Mucosa of descending colon (tissue), 3 donors: ENCODE measurements around the gene KSR1. TPM values are rescaled to one million over a fixed set of nuclear protein-coding genes. Genes with fewer than 3 reads are reported as not detected.

Experiments
- ATAC-seq: fragments of 200-7000 bp; cut with Tn5 transposase; one replicate; pipeline ENCODE4 v1.9.1; 2020; ENCODE audit warnings: mild to moderate bottlenecking, moderate library complexity
- DNase-seq, 3 donors: peaks; one replicate each; pipeline ENCODE4 v3.0.0-alpha.2; 2020
- H3K36me3 ChIP-seq: fragments of 200-600 bp; one replicate; pipeline ENCODE4 v1.8.0; 2021; ENCODE audit warnings: low read depth, mild to moderate bottlenecking
- H3K4me1 ChIP-seq: fragments of 200-600 bp; one replicate; pipeline ENCODE4 v1.8.0; 2021; ENCODE audit warnings: low read depth, mild to moderate bottlenecking
- H3K4me3 ChIP-seq: fragments of 200-600 bp; one replicate; pipeline ENCODE4 v1.8.0; 2021; ENCODE audit warnings: mild to moderate bottlenecking
- H3K9me3 ChIP-seq: fragments of 200-600 bp; one replicate; pipeline ENCODE4 v1.8.0; 2021; ENCODE audit warnings: mild to moderate bottlenecking
- CTCF ChIP-seq: fragments of 200-600 bp; IDR thresholded peaks from one replicate; pipeline ENCODE4 v1.8.0; 2022; ENCODE audit warnings: antibody characterized with exemption, mild to moderate bottlenecking
- intact Hi-C, 2 donors: fragments of 100-400 bp; cut with DNase I in 1 of 2; cut with micrococcal nuclease in 1 of 2; formaldehyde crosslinking; loops; one replicate each; pipeline versions ENCODE4 v1.11.0 to v1.11.1; 2022; cut with DNase I, micrococcal nuclease
- total RNA-seq, 3 donors: library from RNA; stranded (reverse); fragmentation: NEBNext Ultra II Directional in 2 of 3; extraction: Animal tissue kit (Norgen Biotek cat#: 25700) in 2 of 3; gene quantifications; one replicate each; pipeline versions ENCODE4 v1.2.1 to v1.2.4, GENCODE V29; 2021 to 2023
- donor health status: DM: no; HTN: no; CAD: no; lungs with moderate emphysema.
- donor health status: DM: no; HTN: no; CAD: no.
- donor health status: DM: no; HTN: yes; CAD: no.

Gene KSR1
- total RNA-seq, 3 donors from 2014 or later, result 20.5 to 50.4 (median 21.3) TPM

- Histone ChIP-seq H3K4me3 (no peak overlapping the region), H3K4me1 (peaks cover 9% of the 10 kb centered on the region), H3K9me3 (no peaks in the 10 kb centered on the region), H3K36me3 (no peaks in the 10 kb centered on the region)
- intact Hi-C loops, result loop anchor here in 1 of 2 donors (10.0 kb wide), 1 partner anchor 147 kb away; no protein-coding TSS in a partner anchor
- TF ChIP-seq CTCF, result no peak
- ATAC-seq, result no peak
- DNase-seq, result no peak
These were observed 1.1 kb downstream of the KSR1 start for GRCh38 chr17:27457360-27457715.

- H3K4me3 ChIP-seq, result no peak overlapping the region
- no peak for DNase-seq
- peaks cover 9% of the 10 kb centered on the region for H3K4me1 ChIP-seq
- TF ChIP-seq CTCF, result no peak
- no peaks in the 10 kb centered on the region for H3K9me3 ChIP-seq
- no peaks in the 10 kb centered on the region for H3K36me3 ChIP-seq
- no peak for ATAC-seq
- intact Hi-C loops, result loop anchor here in 1 of 2 donors (10.0 kb wide), 1 partner anchor 147 kb away; no protein-coding TSS in a partner anchor
These were observed 1.7 kb downstream of the KSR1 start for GRCh38 chr17:27457731-27458523.

DNA sequence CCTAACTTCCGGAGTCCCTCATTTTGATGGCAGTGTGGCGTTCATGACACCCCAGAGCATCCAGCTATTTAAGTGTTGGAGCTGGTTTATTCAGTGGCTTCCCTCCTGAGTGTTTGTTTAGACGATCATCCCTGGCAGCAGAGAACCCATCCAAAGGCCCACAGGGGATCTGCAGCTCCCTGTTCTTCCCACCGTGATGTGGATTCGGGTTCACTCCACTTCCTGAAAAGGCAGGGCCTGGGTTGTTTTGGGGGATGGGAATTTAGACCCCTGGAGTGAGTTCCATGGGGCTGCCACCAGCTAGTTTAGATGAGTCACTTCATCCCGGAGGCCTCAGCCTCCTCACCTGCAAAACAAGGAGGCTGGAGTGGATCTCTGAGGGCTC, 2.3 kb downstream of the KSR1 start:
- no peaks in the 10 kb centered on the region for H3K9me3 ChIP-seq
- no peak for TF ChIP-seq CTCF
- ATAC-seq (no peak), DNase-seq (no peak)
- no peaks in the 10 kb centered on the region for H3K36me3 ChIP-seq
- intact Hi-C loops, result loop anchor here in 1 of 2 donors (10.0 kb wide), 1 partner anchor 146 kb away; no protein-coding TSS in a partner anchor
- H3K4me1 ChIP-seq, result peaks cover 9% of the 10 kb centered on the region
- H3K4me3 ChIP-seq, result no peak overlapping the region

- Histone ChIP-seq H3K36me3 (no peaks in the 10 kb centered on the region), H3K9me3 (no peaks in the 10 kb centered on the region), H3K4me3 (no peak overlapping the region), H3K4me1 (peaks cover 9% of the 10 kb centered on the region)
- no peak for DNase-seq
- intact Hi-C loops, result loop anchor here in 1 of 2 donors (10.0 kb wide), 1 partner anchor 145 kb away; no protein-coding TSS in a partner anchor
- ATAC-seq, result no peak
- TF ChIP-seq CTCF, result no peak
These were observed 3.2 kb downstream of the KSR1 start for GRCh38 chr17:27459433-27459832.

GRCh38 chr17:27460196-27460725, 4.0 kb downstream of the KSR1 start:
- ATAC-seq (no peak), DNase-seq (no peak)
- no peak overlapping the region for H3K4me3 ChIP-seq
- H3K4me1 ChIP-seq, result peaks cover 9% of the 10 kb centered on the region
- intact Hi-C loops, result no loop called here
- H3K36me3 ChIP-seq, result no peaks in the 10 kb centered on the region
- no peak for TF ChIP-seq CTCF
- no peaks in the 10 kb centered on the region for H3K9me3 ChIP-seq
